ENCODE measurements around the gene SLC38A2.

- no peak for TF ChIP-seq CTCF (IDR thresholded peaks at IDR 0.05)
- TF ChIP-seq EZH2 (IDR thresholded peaks at IDR 0.05): no peak
- TF ChIP-seq EZH2phosphoT487 (IDR thresholded peaks at IDR 0.05): no peak
Observed at GRCh38 chr12:46386877-46387629, 14.5 kb upstream of the SLC38A2 start.

Data from neural progenitor cell (in vitro differentiated cells).